Measurements from ENCODE around the gene ADGRG1.

ADGRG1 gene

GRCh38 chr16:57672416-57672815, 44.0 kb downstream of the ADGRG1 start:
- Histone ChIP-seq H3K4me1 (ENCODE audit: control insufficient read depth, insufficient read depth, low read length, poor library complexity, severe bottlenecking) (peaks cover 36% of the 10 kb centered on the region), H3K9me3 (ENCODE audit: control insufficient read depth, low read length) (no peaks in the 10 kb centered on the region), H3K36me3 (ENCODE audit: control insufficient read depth, insufficient read depth, low read length) (no peaks in the 10 kb centered on the region), H3K27ac (ENCODE audit: low read depth, low read length, severe bottlenecking) (no peak overlapping the region), H3K4me3 (ENCODE audit: extremely low read depth, insufficient read depth, low read length, poor library complexity, severe bottlenecking) (no peak overlapping the region)
- WGBS, 2 experiments (ENCODE audit: insufficient coverage in 2 of 2) = 93% methylated on average over 2 to 3 of the region's 3 CpGs

- Histone ChIP-seq H3K36me3 (ENCODE audit: control insufficient read depth, insufficient read depth, low read length) (no peaks in the 10 kb centered on the region), H3K4me3 (ENCODE audit: extremely low read depth, insufficient read depth, low read length, poor library complexity, severe bottlenecking) (no peak overlapping the region), H3K9me3 (ENCODE audit: control insufficient read depth, low read length) (no peaks in the 10 kb centered on the region), H3K27ac (ENCODE audit: low read depth, low read length, severe bottlenecking) (no peak overlapping the region), H3K4me1 (ENCODE audit: control insufficient read depth, insufficient read depth, low read length, poor library complexity, severe bottlenecking) (peaks cover 32% of the 10 kb centered on the region)
- 86% methylated on average over 1 of the region's 2 CpGs for WGBS, 2 experiments (ENCODE audit: insufficient coverage in 2 of 2)
These were observed 44.4 kb downstream of the ADGRG1 start for GRCh38 chr16:57672824-57673223.

GRCh38 chr16:57675741-57676551, 47.5 kb downstream of the ADGRG1 start:
- Histone ChIP-seq H3K9me3 (ENCODE audit: control insufficient read depth, low read length) (no peaks in the 10 kb centered on the region), H3K4me3 (ENCODE audit: extremely low read depth, insufficient read depth, low read length, poor library complexity, severe bottlenecking) (no peak overlapping the region), H3K4me1 (ENCODE audit: control insufficient read depth, insufficient read depth, low read length, poor library complexity, severe bottlenecking) (peaks cover 21% of the 10 kb centered on the region), H3K27ac (ENCODE audit: low read depth, low read length, severe bottlenecking) (no peak overlapping the region), H3K36me3 (ENCODE audit: control insufficient read depth, insufficient read depth, low read length) (no peaks in the 10 kb centered on the region)
- WGBS, 2 experiments (ENCODE audit: insufficient coverage in 2 of 2) = 41 to 52% methylated on average over 7 of the region's 12 CpGs

GRCh38 chr16:57676553-57677085, 48.2 kb downstream of the ADGRG1 start:
- Histone ChIP-seq H3K4me3 (ENCODE audit: extremely low read depth, insufficient read depth, low read length, poor library complexity, severe bottlenecking) (no peak overlapping the region), H3K4me1 (ENCODE audit: control insufficient read depth, insufficient read depth, low read length, poor library complexity, severe bottlenecking) (peaks cover 18% of the 10 kb centered on the region), H3K36me3 (ENCODE audit: control insufficient read depth, insufficient read depth, low read length) (no peaks in the 10 kb centered on the region), H3K27ac (ENCODE audit: low read depth, low read length, severe bottlenecking) (no peak overlapping the region), H3K9me3 (ENCODE audit: control insufficient read depth, low read length) (no peaks in the 10 kb centered on the region)
- 82 to 97% methylated on average over 3 of the region's 4 CpGs for WGBS, 2 experiments (ENCODE audit: insufficient coverage in 2 of 2)

GRCh38 chr16:57677622-57678369, 49.4 kb downstream of the ADGRG1 start:
- peaks cover 18% of the 10 kb centered on the region for H3K4me1 ChIP-seq (ENCODE audit: control insufficient read depth, insufficient read depth, low read length, poor library complexity, severe bottlenecking)
- H3K9me3 ChIP-seq (ENCODE audit: control insufficient read depth, low read length) = no peaks in the 10 kb centered on the region
- no peaks in the 10 kb centered on the region for H3K36me3 ChIP-seq (ENCODE audit: control insufficient read depth, insufficient read depth, low read length)
- H3K4me3 ChIP-seq (ENCODE audit: extremely low read depth, insufficient read depth, low read length, poor library complexity, severe bottlenecking) = no peak overlapping the region
- 81 to 82% methylated on average over 13 of the region's 14 CpGs for WGBS, 2 experiments (ENCODE audit: insufficient coverage in 2 of 2)
- no peak overlapping the region for H3K27ac ChIP-seq (ENCODE audit: low read depth, low read length, severe bottlenecking)

- 92 to 97% methylated on average over 6 to 10 of the region's 12 CpGs for WGBS, 2 experiments (ENCODE audit: insufficient coverage in 2 of 2)
- H3K9me3 ChIP-seq (ENCODE audit: control insufficient read depth, low read length) = no peaks in the 10 kb centered on the region
- peaks cover 16% of the 10 kb centered on the region for H3K4me1 ChIP-seq (ENCODE audit: control insufficient read depth, insufficient read depth, low read length, poor library complexity, severe bottlenecking)
- H3K36me3 ChIP-seq (ENCODE audit: control insufficient read depth, insufficient read depth, low read length) = no peaks in the 10 kb centered on the region
- H3K4me3 ChIP-seq (ENCODE audit: extremely low read depth, insufficient read depth, low read length, poor library complexity, severe bottlenecking) = no peak overlapping the region
- no peak overlapping the region for H3K27ac ChIP-seq (ENCODE audit: low read depth, low read length, severe bottlenecking)
These were observed 50.6 kb downstream of the ADGRG1 start for GRCh38 chr16:57679016-57679415.

- Histone ChIP-seq H3K36me3 (ENCODE audit: control insufficient read depth, insufficient read depth, low read length) (no peaks in the 10 kb centered on the region), H3K9me3 (ENCODE audit: control insufficient read depth, low read length) (no peaks in the 10 kb centered on the region), H3K4me1 (ENCODE audit: control insufficient read depth, insufficient read depth, low read length, poor library complexity, severe bottlenecking) (peaks cover 16% of the 10 kb centered on the region), H3K4me3 (ENCODE audit: extremely low read depth, insufficient read depth, low read length, poor library complexity, severe bottlenecking) (no peak overlapping the region), H3K27ac (ENCODE audit: low read depth, low read length, severe bottlenecking) (no peak overlapping the region)
- WGBS, 2 experiments (ENCODE audit: insufficient coverage in 2 of 2) = 100% methylated on average over 1 to 2 of the region's 7 CpGs
These were observed 51.5 kb downstream of the ADGRG1 start for GRCh38 chr16:57679767-57680482.

- WGBS, 2 experiments (ENCODE audit: insufficient coverage in 2 of 2) = 100% methylated on average over 1 to 3 of the region's 5 CpGs
- no peak overlapping the region for H3K27ac ChIP-seq (ENCODE audit: low read depth, low read length, severe bottlenecking)
- no peaks in the 10 kb centered on the region for H3K9me3 ChIP-seq (ENCODE audit: control insufficient read depth, low read length)
- H3K4me1 ChIP-seq (ENCODE audit: control insufficient read depth, insufficient read depth, low read length, poor library complexity, severe bottlenecking) = peaks cover 9% of the 10 kb centered on the region
- no peaks in the 10 kb centered on the region for H3K36me3 ChIP-seq (ENCODE audit: control insufficient read depth, insufficient read depth, low read length)
- no peak overlapping the region for H3K4me3 ChIP-seq (ENCODE audit: extremely low read depth, insufficient read depth, low read length, poor library complexity, severe bottlenecking)
These were observed 52.5 kb downstream of the ADGRG1 start for GRCh38 chr16:57680842-57681375.

- WGBS, 2 experiments (ENCODE audit: insufficient coverage in 2 of 2) = 95 to 96% methylated on average over 11 to 13 of the region's 13 CpGs
These were observed 53.7 kb downstream of the ADGRG1 start for GRCh38 chr16:57681950-57682728.

More at GRCh38 chr16:57681950-57682728, 53.7 kb downstream of the ADGRG1 start:
- Histone ChIP-seq H3K4me3 (ENCODE audit: extremely low read depth, insufficient read depth, low read length, poor library complexity, severe bottlenecking) (no peak overlapping the region), H3K4me1 (ENCODE audit: control insufficient read depth, insufficient read depth, low read length, poor library complexity, severe bottlenecking) (no peaks in the 10 kb centered on the region), H3K27ac (ENCODE audit: low read depth, low read length, severe bottlenecking) (no peak overlapping the region), H3K9me3 (ENCODE audit: control insufficient read depth, low read length) (no peaks in the 10 kb centered on the region), H3K36me3 (ENCODE audit: control insufficient read depth, insufficient read depth, low read length) (no peaks in the 10 kb centered on the region)

All from mesodermal cell (in vitro differentiated cells).